Cerebellar cortex (tissue), 1 donor: ENCODE data around the gene JAKMIP1.

Source experiments
- DNase-seq: peaks from one replicate; pipeline ENCODE4 v3.0.0-alpha.2; 2015; ENCODE audit warnings: low spot score

Gene JAKMIP1

DNA sequence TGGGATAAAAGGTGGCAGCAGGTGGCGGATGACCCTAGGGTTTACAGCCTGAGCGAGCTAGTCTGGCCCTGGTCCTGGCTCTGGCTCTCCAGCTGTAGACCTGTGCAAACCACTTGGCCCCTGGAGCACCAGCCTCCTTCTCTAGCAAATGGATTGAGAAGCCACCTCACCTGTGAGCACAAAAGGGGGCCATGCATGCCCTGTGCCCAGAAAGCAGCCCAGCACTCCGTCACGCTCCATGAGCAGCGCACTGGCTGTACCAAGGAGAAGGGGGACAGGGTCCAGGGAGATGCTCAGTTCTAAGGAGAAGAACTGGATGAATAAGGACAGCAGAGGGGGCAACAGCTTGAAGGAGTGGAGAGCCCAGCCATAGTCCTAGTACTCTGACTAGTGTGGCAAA is 135.2 kb downstream of the JAKMIP1 start:
- no peak for DNase-seq

DNA sequence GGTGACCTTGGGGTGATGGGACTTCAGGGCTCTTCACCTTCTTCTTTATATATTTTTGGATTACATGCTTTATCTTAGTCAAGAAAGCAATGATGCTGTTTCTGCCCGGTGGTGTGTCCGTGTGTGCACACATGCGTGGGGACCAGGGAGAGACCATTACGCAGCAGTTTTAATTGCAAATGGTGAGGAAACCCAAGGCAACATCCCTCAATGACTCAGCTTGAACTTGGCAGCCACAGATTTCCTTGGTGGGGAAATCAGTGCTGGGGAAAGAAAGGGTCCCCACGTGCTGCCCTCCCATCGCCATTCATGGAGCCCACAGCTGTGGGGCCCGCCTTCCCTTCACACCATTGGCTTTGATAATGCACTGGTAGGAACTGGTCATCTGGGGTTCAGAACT is 136.0 kb downstream of the JAKMIP1 start:
- DNase-seq: no peak

DNA sequence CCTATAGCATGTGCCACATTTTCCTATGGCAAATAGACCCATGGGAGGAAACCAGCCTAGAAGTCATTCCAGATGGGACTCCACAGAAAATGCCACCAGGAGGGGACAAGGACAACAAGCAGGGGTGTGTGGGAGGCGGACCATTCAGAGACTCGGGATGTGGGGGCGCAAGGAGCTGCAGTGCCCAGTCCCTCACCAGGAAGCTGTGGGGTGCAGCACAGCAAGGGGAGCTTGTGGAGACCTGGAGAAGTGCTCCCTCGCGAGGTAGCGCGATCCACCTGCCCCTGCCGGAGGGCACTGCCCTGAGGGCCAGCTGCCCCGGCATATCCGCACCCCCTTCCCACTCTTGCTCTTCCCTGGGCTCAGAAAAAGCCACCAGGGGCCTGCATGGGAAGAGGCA is 136.7 kb downstream of the JAKMIP1 start:
- no peak for DNase-seq

DNA sequence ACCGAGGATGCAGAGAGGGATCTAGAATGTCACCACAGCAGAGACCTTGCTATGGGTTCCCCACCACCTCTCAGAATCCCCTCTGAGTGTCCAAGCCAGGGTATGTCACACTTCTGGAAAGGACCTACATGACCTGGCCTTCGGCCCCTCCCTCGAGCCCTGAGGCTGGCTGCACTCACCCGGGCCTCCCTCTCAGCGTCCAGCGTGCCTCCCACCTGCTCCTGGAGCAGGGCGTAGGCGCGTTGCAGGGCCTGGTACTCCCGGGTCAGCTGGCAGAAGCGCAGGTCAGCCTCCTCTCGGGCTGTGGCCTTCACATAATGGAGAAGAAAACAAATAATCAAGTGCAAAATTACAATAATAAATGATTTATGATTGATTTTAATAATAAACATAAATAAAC is 138.2 kb downstream of the JAKMIP1 start:
- DNase-seq: no peak

DNA sequence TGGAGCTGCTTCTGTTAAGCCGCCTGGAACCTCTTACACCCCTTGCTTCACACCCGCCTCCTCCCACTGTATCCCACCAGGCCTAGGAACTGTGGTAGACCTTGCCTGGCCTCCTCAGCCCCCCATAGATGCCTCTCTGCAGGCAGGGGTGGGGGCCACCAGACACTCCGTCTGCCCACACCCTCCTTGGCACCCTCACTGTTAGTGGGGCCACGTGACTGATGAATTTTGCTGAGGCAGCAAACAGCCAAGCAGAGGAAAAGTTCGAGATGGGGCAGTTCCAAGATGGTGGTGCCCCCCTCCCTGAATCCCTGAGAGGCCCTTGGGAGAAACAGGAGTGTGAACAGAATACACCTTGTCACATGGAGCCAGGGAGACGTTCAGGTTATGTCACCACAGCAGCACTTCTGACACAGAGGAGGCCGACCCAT is 141.0 kb downstream of the JAKMIP1 start:
- DNase-seq: no peak

DNA sequence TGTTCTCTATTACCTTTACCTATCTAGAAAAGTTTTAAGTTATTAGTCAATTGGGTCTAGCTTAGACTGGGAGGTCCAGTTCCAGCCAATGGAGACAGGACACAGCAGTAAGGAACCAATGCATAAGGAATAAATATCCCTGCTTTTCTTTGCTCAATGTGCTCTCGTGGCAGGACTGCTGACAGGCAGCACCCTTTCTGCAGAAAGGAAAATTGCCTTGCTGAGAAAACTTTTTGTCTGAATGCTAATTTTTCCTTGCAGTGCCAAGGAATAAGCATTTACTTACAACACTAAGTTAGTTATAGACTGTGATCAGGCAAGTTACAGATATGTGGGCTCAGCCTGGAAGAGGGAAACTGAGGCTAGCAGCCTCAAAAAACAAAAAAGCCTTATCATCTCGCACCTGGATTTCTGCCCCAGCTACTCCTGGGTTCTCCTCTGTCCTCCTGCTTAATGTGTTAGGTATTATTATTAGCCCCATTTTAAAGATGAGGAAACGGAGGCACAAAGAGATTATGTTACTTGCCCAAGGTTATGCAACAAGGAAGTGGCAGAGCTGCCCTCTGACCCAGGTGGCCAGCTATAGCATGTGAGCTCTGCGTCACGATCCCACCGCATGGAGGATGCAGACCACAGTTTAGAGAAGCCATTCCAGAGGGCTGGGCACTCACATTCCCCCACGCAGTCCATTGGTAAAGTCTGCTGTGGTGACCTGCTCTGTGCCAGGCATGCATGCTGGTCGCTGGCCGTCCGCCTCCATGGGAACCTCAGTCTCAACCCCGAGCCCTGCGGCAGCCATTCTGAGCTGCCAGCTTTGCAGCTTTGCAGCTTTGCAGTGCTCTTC is 141.6 kb downstream of the JAKMIP1 start:
- no peak for DNase-seq

DNA sequence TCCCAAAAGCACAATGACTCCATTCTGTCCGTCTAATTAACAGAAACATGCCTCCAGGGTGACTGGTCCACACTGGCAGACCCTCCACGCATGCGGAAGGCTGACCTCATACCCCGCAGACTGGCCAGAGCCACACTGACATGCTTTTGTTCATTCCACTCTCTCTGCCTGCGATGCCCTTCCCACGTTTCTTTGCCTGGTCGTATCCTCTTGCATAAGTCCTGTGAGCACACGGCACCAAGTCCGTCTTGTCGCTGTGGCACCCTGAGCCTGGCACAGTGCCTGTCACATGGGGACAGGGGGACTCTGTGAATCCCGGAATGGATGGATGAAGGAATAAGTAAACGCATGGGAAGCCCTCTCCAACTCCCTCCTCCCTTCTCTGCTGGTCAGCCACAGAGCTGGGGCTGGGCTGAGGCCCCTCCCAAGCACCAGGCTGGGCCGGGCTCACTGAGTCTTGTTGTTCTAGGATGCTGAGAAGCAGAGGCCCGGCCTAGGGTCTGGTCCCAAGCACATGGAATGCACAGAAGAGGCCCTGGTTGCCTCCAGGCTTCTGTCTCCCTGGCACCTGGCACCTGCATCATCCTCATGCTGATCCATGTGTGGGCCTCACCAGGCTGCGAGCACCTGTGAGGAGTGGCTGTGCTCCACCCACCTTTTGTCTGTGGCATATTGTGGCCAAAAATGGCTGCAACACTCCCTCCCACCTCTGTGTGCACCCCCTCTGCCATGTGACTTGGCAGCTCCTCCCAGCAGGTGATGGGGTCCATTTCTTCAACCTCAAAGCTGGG is 143.2 kb downstream of the JAKMIP1 start:
- DNase-seq: no peak

DNA sequence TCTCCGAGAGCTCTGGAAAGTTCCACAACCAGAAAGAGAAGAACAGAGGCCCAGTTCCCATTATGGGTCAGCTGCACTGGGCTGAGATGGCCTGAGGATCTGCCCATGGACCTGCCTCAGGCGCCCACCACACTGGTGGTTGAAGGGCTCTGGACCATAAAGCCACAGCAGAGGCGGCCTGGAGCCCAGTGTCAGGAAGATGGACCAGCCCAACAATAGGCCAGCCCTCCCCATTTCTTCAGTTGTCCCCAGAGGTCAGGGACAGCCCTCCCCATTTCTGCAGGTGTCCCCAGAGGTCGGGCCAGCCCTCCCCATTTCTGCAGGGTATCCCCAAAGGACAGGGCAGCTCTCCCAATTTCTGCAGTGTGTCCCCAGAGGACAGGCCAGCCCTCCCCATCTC is 144.9 kb downstream of the JAKMIP1 start:
- no peak for DNase-seq

DNA sequence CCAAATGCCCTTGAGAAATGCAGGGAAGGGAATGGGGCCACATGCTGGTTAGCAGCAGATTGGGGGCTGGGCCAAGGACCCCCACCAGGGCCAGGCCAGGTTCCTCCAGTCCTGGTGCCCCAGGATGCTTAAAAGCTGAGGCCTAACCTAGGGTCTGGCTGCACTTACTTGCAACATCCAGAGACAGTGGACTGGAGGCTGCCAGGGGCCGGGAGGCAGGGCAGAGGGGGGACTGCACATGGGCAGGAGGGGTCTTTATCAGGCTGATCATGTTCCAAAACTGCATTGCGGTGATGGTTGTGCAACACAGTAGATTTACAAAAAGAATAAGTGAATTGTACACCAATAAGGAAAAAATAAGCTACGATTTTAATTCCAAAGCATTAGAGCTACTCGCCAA is 145.3 kb downstream of the JAKMIP1 start:
- DNase-seq: no peak

DNA sequence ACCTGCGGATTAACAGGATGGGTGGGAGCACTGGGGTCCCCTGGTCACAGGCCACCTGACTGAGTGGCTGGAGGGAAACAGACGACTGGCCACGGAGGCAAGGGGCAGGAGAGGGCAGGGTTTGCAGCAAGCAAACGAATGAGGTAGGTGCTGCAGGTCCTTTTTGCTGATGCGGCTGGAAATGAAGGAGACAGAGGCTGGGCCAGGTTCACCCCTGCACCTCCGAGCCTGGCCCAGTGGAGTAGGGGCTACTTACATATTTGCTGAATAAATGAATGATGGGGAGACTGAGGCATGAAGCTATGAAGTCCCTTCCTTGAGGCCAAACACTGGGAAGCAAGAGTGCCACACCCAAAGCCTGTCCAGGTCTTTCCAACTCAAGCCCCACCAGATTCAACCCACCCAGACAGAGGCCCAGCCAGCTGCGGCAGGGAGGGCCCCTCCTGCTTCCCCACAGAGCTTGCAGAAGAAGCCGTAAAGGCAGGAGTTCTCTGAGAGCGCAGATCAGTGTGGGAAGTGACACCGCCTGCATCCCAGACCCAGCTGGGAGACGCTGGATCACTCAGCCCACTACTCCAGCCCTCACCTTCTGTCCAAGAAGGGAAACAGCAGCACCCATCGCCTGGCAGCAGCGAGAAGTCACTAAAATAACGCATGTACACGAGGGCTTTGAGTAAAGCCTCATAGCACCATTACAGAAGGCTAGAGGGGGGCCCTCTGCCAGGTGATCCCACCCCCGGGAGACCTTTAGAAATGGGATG is 146.0 kb downstream of the JAKMIP1 start:
- no peak for DNase-seq

DNA sequence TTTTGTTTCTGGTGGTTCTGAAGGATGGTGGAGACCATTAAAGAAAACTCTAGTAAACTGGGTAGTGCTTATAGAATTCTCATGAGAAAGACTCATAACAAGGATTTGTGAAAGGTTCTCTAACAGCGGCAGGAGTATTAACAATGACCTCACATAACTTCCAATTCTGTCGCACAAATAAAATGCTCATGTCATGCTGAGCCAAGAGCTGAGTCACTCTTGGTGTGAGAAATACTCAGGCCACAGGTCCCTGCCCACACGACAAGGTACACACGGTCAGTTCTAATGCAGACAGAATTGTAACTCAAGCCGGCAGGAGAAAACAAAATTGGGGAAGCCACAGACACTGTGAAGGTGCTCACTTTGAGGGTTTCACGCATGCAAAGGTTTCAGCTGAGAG is 147.7 kb downstream of the JAKMIP1 start:
- no peak for DNase-seq

DNA sequence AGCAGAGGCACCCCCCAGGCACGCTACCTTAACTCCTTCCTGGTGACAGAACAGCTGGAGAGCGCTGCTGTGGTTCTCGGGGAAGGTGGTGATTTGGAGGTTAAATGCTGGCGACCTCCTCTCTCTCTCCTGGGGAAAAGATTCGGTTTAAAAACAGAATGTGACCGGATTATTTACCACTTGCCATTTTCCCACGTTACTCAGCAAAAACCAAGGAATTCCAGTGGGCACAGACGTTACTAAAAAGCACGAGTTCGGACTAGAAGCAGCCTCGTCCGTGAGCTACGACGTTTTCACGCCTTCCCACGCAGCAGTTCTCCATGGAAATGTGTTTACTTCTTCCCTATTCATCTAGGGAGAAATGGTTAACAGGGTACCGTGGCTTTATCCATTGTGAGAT is 149.8 kb downstream of the JAKMIP1 start:
- DNase-seq: no peak

DNA sequence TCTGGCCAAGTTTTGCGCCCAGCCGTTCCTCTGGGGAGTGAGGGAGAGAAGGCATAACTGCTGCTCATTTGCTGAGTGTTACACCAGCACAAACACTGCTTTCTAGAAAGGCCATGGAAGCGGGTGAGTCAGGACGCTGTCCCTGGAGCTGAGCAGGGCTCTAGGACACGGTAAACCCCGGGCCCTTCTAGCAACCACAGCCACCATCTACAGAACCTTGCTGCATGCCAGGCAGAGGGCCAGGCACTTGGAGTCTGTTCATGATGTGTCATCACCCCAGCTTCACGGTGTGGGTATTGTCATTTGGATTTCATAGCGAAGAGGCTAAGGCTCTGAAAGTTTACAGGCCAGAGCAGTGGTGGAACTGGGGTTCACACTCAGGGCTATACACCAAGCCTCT is 150.4 kb downstream of the JAKMIP1 start:
- DNase-seq: no peak

DNA sequence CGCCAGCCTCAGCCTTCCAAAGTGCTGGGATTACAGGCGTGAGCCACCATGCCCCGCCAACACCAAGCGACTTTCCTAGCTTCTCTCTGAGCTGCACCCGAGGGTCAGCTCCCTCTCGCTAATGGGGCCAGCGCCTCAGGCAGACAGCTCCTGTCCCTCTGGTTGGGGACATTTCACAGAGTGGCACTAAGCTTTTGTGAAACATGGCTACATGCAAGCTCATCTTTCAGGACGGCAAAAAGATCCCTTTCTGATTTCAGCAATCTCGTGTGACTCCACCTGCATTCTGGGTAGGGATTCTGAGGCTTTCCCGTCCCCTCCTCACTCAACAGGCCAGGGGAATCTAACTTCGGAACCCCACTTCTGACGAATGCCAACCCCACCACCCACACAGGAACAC is 151.1 kb downstream of the JAKMIP1 start:
- DNase-seq: no peak

DNA sequence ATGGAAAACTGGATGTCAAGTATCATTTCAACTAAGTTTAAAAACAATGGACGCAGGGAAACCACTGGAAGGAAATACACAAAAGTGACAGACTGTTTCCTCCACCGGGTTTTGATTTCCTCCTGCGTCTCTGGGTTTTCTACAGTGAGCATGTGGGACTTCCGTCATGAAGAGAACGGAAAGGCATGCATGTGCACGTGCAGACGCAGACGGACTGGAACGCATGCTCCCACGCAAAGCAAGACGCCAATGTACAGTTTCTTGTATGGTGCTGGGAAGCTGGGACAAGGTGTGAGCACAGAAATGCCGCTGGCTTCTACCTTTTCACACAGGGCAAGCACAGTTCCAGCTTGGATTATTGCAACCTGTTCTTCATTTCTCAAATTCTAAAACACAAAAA is 151.8 kb downstream of the JAKMIP1 start:
- no peak for DNase-seq

DNA sequence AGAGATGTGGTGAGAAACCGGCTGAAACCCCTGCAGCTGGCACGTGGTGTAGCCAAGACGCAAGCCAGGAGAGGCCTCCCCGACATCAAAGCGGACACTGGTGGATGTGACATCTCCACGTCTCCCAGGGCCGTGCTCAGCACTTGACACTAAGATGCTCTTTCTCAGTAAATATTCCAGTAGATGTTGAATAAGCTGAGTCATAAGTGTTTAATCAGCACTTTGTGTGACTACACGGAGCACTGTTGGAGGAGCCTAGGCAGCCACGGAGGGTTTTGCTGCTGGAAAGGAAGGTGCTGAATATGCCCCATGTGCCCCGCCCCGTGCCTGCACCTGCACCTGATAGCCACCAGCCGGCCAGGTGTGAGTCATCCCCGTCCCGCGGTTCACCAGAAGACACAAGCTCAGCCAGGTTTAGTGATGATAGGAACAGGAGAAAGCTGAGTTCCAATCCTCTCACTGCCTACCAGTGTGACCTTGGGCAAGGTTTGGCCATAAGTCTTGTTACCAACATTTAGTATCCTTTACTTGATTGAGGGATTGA is 153.1 kb downstream of the JAKMIP1 start:
- no peak for DNase-seq

DNA sequence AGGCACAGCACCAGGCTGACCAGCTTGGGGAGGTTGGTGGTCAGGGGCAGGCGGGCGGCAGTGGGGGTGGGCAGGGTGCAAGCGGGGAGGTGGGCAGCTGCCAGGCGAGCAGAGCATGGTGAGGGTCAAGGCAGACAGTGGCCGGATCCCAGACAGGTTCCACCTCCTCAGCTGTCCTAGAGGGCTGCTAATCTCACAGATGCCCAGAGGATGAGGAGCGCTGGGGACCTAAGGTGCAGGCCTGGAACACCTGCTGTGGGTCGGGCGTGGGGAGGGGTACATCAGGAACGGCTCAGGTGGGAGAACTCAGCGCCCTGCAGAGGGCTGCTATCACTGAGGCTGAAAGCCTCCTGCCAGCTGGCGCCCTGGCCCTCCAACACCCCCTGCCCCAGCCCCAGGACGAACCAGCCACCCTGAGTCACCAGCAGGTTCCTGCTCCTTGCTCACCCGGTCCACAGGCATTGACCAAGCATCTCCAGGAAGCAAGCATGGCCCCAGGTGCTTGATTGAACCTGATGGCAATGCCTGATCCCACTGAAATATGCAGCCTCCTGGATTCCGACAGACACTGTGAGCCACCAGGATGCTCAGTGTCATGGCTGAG is 153.7 kb downstream of the JAKMIP1 start:
- DNase-seq: no peak

DNA sequence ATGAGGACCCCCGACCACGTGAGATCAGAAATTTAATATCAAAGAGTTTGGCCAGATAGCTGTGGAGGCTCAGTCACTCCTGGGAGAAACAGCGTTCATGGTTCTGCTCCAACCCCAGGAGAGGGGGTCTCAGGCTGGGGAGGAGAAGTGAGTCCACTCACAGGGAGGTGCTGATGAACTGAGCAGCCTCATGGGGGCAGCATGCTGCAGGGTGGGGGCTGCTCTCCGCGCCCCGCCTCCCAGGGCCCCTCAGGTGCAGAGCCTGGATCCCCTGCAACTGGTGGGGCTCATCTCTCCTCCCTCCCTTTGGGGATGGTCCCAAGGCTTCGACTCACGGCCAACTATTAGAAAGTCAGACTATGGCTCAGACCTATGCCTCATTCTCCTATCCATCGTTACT is 155.5 kb downstream of the JAKMIP1 start:
- no peak for DNase-seq

DNA sequence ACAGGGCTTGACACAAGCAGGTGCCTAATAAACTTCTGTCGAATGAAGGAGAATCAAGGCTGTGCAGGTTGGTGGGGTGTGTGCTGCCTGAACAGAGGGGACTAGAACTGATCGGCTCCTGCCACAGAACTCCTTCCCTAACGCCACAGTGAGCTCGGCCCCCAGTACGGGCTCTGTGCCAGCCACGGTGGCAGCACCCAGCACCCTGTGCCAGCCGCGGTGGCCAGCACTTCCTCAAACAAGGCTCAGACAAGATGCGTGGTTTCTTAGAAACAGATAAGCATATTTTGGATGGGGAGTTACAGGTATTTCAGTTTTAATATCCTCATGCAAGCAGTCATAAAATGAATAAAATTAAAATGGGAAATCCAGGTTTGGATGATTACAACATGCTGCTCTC is 156.1 kb downstream of the JAKMIP1 start:
- DNase-seq: no peak

DNA sequence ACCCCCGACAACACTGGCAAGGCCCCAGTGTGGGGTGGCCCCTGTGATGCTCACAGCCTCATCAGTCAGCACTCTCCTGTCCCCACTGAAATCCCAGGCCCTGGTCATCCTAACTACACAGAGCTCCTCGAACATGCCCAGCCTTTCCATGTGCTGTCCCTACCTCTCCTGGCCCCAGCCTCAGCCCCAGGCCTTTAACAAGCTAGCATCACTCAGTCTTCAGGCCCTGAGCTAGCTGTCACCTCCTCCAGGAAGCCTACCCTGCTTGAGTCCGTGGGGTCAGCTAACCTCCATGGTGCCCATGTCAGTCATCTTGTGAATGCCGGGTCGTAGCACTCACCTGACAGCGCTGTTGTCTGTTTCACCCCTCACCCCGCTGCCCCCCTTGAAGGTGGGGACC is 156.5 kb downstream of the JAKMIP1 start:
- no peak for DNase-seq

DNA sequence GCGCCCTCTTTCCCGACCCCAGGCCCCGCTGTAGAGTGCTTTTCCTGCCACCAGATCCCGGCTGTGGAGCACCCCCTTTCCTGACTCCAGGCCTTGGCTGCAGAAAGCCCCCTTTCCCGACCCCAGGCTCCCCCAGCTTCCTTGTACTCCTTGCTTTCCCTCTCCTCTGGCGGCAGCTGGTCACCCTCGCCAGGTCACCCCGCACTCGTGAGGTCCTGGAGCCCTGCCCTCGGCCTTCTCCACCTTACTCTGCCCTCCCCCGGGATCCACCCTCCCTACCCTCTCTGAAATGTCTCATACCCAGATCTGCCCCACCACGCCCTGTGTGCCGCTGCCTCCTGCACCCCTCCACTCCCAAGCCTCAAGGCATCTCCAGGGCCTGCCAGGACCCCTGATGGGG is 157.2 kb downstream of the JAKMIP1 start:
- no peak for DNase-seq
